Measurements from ENCODE around the gene MTREX. TPM values are rescaled to one million over a fixed set of nuclear protein-coding genes. Genes with fewer than 3 reads are reported as not detected.

The MTREX gene
- total and polyA plus RNA-seq, 10 of the 15 experiments (the other 5 are each of a cell fraction or from before 2014, with no cell fraction given) = 20.1 to 102 (median 49.0) TPM

DNA sequence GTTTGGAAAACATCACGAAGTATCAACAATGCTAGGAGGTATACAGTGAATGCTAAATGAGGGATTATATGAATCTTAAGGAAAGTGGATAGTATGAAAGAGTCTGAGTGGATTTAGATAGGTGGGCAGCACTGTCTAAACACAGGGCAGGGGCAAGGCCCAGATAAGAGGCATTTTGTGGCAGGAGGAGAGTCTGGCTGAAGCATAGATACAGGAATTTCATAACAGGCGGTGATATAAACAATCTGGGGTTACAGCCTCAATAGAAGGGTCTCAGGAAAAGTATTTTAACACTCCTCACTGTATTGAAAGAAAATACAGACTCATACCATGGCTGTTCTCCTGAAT, 130.0 kb downstream of the MTREX start:
- ChIA-PET SMC1A (ENCODE audit: uncharacterized antibody, unreplicated experiment) (no interaction called here), POLR2A (no interaction called here), RAD21 (ENCODE audit: unreplicated experiment) (no interaction called here), CTCF (no interaction called here)
- TF ChIP-seq, protein P1, sequence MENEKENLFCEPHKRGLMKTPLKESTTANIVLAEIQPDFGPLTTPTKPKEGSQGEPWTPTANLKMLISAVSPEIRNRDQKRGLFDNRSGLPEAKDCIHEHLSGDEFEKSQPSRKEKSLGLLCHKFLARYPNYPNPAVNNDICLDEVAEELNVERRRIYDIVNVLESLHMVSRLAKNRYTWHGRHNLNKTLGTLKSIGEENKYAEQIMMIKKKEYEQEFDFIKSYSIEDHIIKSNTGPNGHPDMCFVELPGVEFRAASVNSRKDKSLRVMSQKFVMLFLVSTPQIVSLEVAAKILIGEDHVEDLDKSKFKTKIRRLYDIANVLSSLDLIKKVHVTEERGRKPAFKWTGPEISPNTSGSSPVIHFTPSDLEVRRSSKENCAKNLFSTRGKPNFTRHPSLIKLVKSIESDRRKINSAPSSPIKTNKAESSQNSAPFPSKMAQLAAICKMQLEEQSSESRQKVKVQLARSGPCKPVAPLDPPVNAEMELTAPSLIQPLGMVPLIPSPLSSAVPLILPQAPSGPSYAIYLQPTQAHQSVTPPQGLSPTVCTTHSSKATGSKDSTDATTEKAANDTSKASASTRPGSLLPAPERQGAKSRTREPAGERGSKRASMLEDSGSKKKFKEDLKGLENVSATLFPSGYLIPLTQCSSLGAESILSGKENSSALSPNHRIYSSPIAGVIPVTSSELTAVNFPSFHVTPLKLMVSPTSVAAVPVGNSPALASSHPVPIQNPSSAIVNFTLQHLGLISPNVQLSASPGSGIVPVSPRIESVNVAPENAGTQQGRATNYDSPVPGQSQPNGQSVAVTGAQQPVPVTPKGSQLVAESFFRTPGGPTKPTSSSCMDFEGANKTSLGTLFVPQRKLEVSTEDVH (IDR thresholded peaks at IDR 0.05; ENCODE audit: low read depth, partially characterized antibody) = no peak
- TF ChIP-seq NFYB (IDR thresholded peaks at IDR 0.05; ENCODE audit: insufficient read depth, low read depth, low read length) (no peak), SIN3A (IDR thresholded peaks at IDR 0.05; ENCODE audit: low read depth, low read length) (no peak), SP1 (IDR thresholded peaks at IDR 0.05; ENCODE audit: low read depth, low read length) (no peak), TARDBP (IDR thresholded peaks at IDR 0.05; ENCODE audit: borderline replicate concordance) (no peak), BRCA1 (IDR thresholded peaks at IDR 0.05; ENCODE audit: low read depth, low read length) (no peak), KLF5 (IDR thresholded peaks at IDR 0.05; ENCODE audit: partially characterized antibody) (no peak), FOXK2 (IDR thresholded peaks at IDR 0.05) (no peak), SREBF2 (IDR thresholded peaks at IDR 0.05; ENCODE audit: low read length) (no peak), MEF2B (IDR thresholded peaks at IDR 0.05; ENCODE audit: partially characterized antibody, poor library complexity, severe bottlenecking) (no peak)
- H3K4me1 ChIP-seq (ENCODE audit: control insufficient read depth, insufficient read depth, low read length) = no peaks in the 10 kb centered on the region
- no peak overlapping the region for H3K4me2 ChIP-seq (ENCODE audit: control insufficient read depth, insufficient read depth)
- peaks cover 0 to 4% of the 10 kb centered on the region in 2 experiments; a peak in 1 of 4 replicates for H3K36me3 ChIP-seq (ENCODE audit: control insufficient read depth in 2 of 2, insufficient read depth in 2 of 2, low read length in 1 of 2)
- no peak overlapping the region for H2AFZ ChIP-seq (ENCODE audit: control insufficient read depth, low read depth, low read length)
- DNase-seq (ENCODE audit: low read depth, low spot score) (no peak), FAIRE-seq (no peak), ATAC-seq (no peak)
- intact Hi-C loops (cut with micrococcal nuclease; ENCODE audit: unreplicated experiment) = no loop called here
- WGBS (ENCODE audit: insufficient coverage, insufficient replicate concordance, low lambda C conversion rate, missing lambda C conversion rate) = 95% methylated on average over 2 of the region's 2 CpGs
- no TSS peak for BruUV-seq (replicated peaks)
- H4K20me1 ChIP-seq (ENCODE audit: control insufficient read depth, insufficient read depth) = no peaks in the 10 kb centered on the region
- in situ Hi-C loops (cut with MboI) = no loop called here
- no peaks in the 10 kb centered on the region for H3K27me3 ChIP-seq (replicated peaks in 1 of 2; ENCODE audit: control insufficient read depth in 2 of 2, insufficient read depth in 2 of 2, low read length in 1 of 2)
- no peaks in the 10 kb centered on the region; the same call in 1 of the 3 replicates for H3K9me3 ChIP-seq (replicated peaks; ENCODE audit: control insufficient read depth, insufficient read depth, low read length)
- H3K27ac ChIP-seq (ENCODE audit: control insufficient read depth, insufficient read depth) = no peak overlapping the region
- H3K79me2 ChIP-seq (ENCODE audit: control insufficient read depth, insufficient read depth, low read length) = no peaks in the 10 kb centered on the region
- no peak overlapping the region for H3K4me3 ChIP-seq
- no peak overlapping the region for H3K9ac ChIP-seq (ENCODE audit: control insufficient read depth, insufficient read depth, low read length)
